ENCODE results near the gene POLD4.

Gene POLD4

GRCh38 chr11:67303132-67303834 is 50.1 kb downstream of the POLD4 start, which contains the start of gene SSH3:
SSH3 (plus strand) TSS chr11:67303530; CDS start chr11:67303626, 96 bp downstream.
- DNase-seq, result peak in 39 of 56 donors; percentile 22 to 80 (median 47)

- no peak for DNase-seq
These were observed 50.7 kb downstream of the POLD4 start for GRCh38 chr11:67302571-67303131.

- DNase-seq, result peak in 8 of 56 donors; percentile 17 to 43 (median 33)
These were observed 51.3 kb downstream of the POLD4 start for GRCh38 chr11:67301951-67302516.

- DNase-seq, result no peak
These were observed 51.9 kb downstream of the POLD4 start for GRCh38 chr11:67301313-67301921.

Data from amygdala (tissue), 56 donors.